ENCODE measurements around the gene AMPH. TPM values are rescaled to one million over a fixed set of nuclear protein-coding genes. Genes with fewer than 3 reads are reported as not detected.
"Not testable (repeated sequence)": the region's sequence is repeated elsewhere in the genome, so short reads cannot be mapped to it uniquely, and the experiment has no call there.

The AMPH gene
- total RNA-seq, 1 donor from 2014 or later = 1.7 TPM

GRCh38 chr7:38374507-38374906, 256.7 kb downstream of the AMPH start:
- intact Hi-C loops (cut with DNase I) = no loop called here
- ATAC-seq (ENCODE audit: poor library complexity) (no peak), DNase-seq (no peak)

GRCh38 chr7:38373155-38373554, 258.0 kb downstream of the AMPH start:
- DNase-seq (peak; percentile 43), ATAC-seq (ENCODE audit: poor library complexity) (no peak)
- intact Hi-C loops (cut with DNase I) = no loop called here

- DNase-seq (no peak), ATAC-seq (ENCODE audit: poor library complexity) (no peak)
- intact Hi-C loops (cut with DNase I) = no loop called here
Measured at GRCh38 chr7:38372290-38372689, 258.9 kb downstream of the AMPH start.

GRCh38 chr7:38369816-38370493, 261.2 kb downstream of the AMPH start:
- intact Hi-C loops (cut with DNase I) = no loop called here
- peak; percentile 92 for DNase-seq
- peak; percentile 96 for ATAC-seq (ENCODE audit: poor library complexity)

GRCh38 chr7:38368191-38368605, 263.0 kb downstream of the AMPH start:
- intact Hi-C loops (cut with DNase I) = no loop called here
- DNase-seq = peak; percentile 79
- peak; percentile 63 for ATAC-seq (ENCODE audit: poor library complexity)

- DNase-seq (no peak), ATAC-seq (ENCODE audit: poor library complexity) (no peak)
- intact Hi-C loops (cut with DNase I) = no loop called here
Measured at GRCh38 chr7:38367301-38367890, 263.8 kb downstream of the AMPH start.

- DNase-seq (peak; percentile 53), ATAC-seq (ENCODE audit: poor library complexity) (peak; percentile 22)
- intact Hi-C loops (cut with DNase I) = not testable (repeated sequence)
Measured at GRCh38 chr7:38363379-38363778, 267.8 kb downstream of the AMPH start.

- intact Hi-C loops (cut with DNase I); DNase-seq; ATAC-seq (ENCODE audit: poor library complexity): not testable (repeated sequence)
Measured at GRCh38 chr7:38362611-38363237, 268.4 kb downstream of the AMPH start.

GRCh38 chr7:38360776-38361175, 270.4 kb downstream of the AMPH start:
- intact Hi-C loops (cut with DNase I) = no loop called here
- DNase-seq (no peak), ATAC-seq (ENCODE audit: poor library complexity) (no peak)

- ATAC-seq (ENCODE audit: poor library complexity) = peak; percentile 80
- peak; percentile 66 for DNase-seq
- intact Hi-C loops (cut with DNase I) = not testable (repeated sequence)
Measured at GRCh38 chr7:38359071-38359601, 272.0 kb downstream of the AMPH start.

- intact Hi-C loops (cut with DNase I) = not testable (repeated sequence)
- peak; percentile 53 for ATAC-seq (ENCODE audit: poor library complexity)
Measured at GRCh38 chr7:38358273-38358831, 272.8 kb downstream of the AMPH start.

GRCh38 chr7:38354271-38354851, 276.8 kb downstream of the AMPH start:
- intact Hi-C loops (cut with DNase I) = not testable (repeated sequence)
- peak; percentile 78 for DNase-seq
- ATAC-seq (ENCODE audit: poor library complexity) = peak; percentile 76

More at GRCh38 chr7:38358273-38358831, 272.8 kb downstream of the AMPH start:
- not testable (repeated sequence) for DNase-seq

- ATAC-seq (ENCODE audit: poor library complexity); intact Hi-C loops (cut with DNase I); DNase-seq: not testable (repeated sequence)
Measured at GRCh38 chr7:38353431-38353881, 277.7 kb downstream of the AMPH start.

GRCh38 chr7:38351601-38352000, 279.6 kb downstream of the AMPH start:
- no peak for DNase-seq
- ATAC-seq (ENCODE audit: poor library complexity) = no peak

GRCh38 chr7:38350777-38351176, 280.4 kb downstream of the AMPH start:
- ATAC-seq (ENCODE audit: poor library complexity); intact Hi-C loops (cut with DNase I); DNase-seq: not testable (repeated sequence)

More at GRCh38 chr7:38351601-38352000, 279.6 kb downstream of the AMPH start:
- intact Hi-C loops (cut with DNase I) = no loop called here

GRCh38 chr7:38349869-38350583, 281.1 kb downstream of the AMPH start:
- intact Hi-C loops (cut with DNase I) = not testable (repeated sequence)
- ATAC-seq (ENCODE audit: poor library complexity) = peak; percentile 43

GRCh38 chr7:38349126-38349795, 281.9 kb downstream of the AMPH start:
- DNase-seq; intact Hi-C loops (cut with DNase I); ATAC-seq (ENCODE audit: poor library complexity): not testable (repeated sequence)

More at GRCh38 chr7:38349869-38350583, 281.1 kb downstream of the AMPH start:
- not testable (repeated sequence) for DNase-seq
